BE2C (cell line): Measurements from ENCODE around the gene TECPR2.

Experiments
- DNase-seq: peaks from one replicate; pipeline ENCODE4 v3.0.0-alpha.2; 2020
- H3K27me3 ChIP-seq: fragments of 250-450 bp; sonication (Bioruptor Pico); 2 replicates; pipeline ENCODE4 v1.5.1; 2020; ENCODE audit warnings: mild to moderate bottlenecking
- H3K36me3 ChIP-seq: fragments of 250-450 bp; sonication (Bioruptor Pico); 2 replicates; pipeline ENCODE4 v1.5.1; 2020; ENCODE audit warnings: mild to moderate bottlenecking
- H3K4me1 ChIP-seq: fragments of 250-450 bp; sonication (Bioruptor Pico); 2 replicates; pipeline ENCODE4 v1.5.1; 2020
- H3K4me3 ChIP-seq: 2 replicates; pipeline ENCODE4 v1.5.1; 2011; ENCODE audit warnings: low read depth, low read length
- H3K9me3 ChIP-seq: fragments of 250-450 bp; sonication (Bioruptor Pico); 2 replicates; pipeline ENCODE4 v1.5.1; 2020
- CTCF ChIP-seq: IDR thresholded peaks from 2 replicates; pipeline ENCODE4 v1.5.1; 2012; ENCODE audit warnings: mild to moderate bottlenecking, low read depth, low read length

TECPR2 gene

GRCh38 chr14:102505000-102505619, 142.4 kb downstream of the TECPR2 start:
- no peak for DNase-seq
- Histone ChIP-seq H3K4me3 (no peak overlapping the region), H3K36me3 (no peaks in the 10 kb centered on the region; the same call in 1 of the 2 replicates), H3K27me3 (no peaks in the 10 kb centered on the region), H3K9me3 (no peaks in the 10 kb centered on the region), H3K4me1 (peaks cover 3% of the 10 kb centered on the region)
- no peak for TF ChIP-seq CTCF

- TF ChIP-seq CTCF, result no peak
- Histone ChIP-seq H3K36me3 (no peaks in the 10 kb centered on the region; the same call in 1 of the 2 replicates), H3K27me3 (no peaks in the 10 kb centered on the region), H3K4me3 (no peak overlapping the region), H3K9me3 (no peaks in the 10 kb centered on the region), H3K4me1 (peaks cover 6% of the 10 kb centered on the region)
- DNase-seq, result no peak
These were observed 143.3 kb downstream of the TECPR2 start for GRCh38 chr14:102505775-102506625.

GRCh38 chr14:102506626-102506925, 143.8 kb downstream of the TECPR2 start:
- Histone ChIP-seq H3K27me3 (no peaks in the 10 kb centered on the region), H3K9me3 (no peaks in the 10 kb centered on the region), H3K4me1 (peaks cover 6% of the 10 kb centered on the region), H3K4me3 (no peak overlapping the region), H3K36me3 (no peaks in the 10 kb centered on the region; the same call in 1 of the 2 replicates)
- no peak for DNase-seq
- TF ChIP-seq CTCF, result no peak

- DNase-seq, result no peak
- no peak for TF ChIP-seq CTCF
- H3K9me3 ChIP-seq, result no peaks in the 10 kb centered on the region
- no peak overlapping the region for H3K4me3 ChIP-seq
- no peaks in the 10 kb centered on the region; the same call in 1 of the 2 replicates for H3K36me3 ChIP-seq
- peaks cover 6% of the 10 kb centered on the region for H3K4me1 ChIP-seq
- H3K27me3 ChIP-seq, result no peaks in the 10 kb centered on the region
These were observed 144.5 kb downstream of the TECPR2 start for GRCh38 chr14:102507081-102507856.

GRCh38 chr14:102507857-102508312, 145.1 kb downstream of the TECPR2 start:
- no peak for DNase-seq
- no peaks in the 10 kb centered on the region; the same call in 1 of the 2 replicates for H3K36me3 ChIP-seq
- TF ChIP-seq CTCF, result 0 out of 2 replicates have a peak, but pooled peaks have one; percentile 4
- no peaks in the 10 kb centered on the region for H3K27me3 ChIP-seq
- peaks cover 6% of the 10 kb centered on the region for H3K4me1 ChIP-seq
- no peak overlapping the region for H3K4me3 ChIP-seq
- no peaks in the 10 kb centered on the region for H3K9me3 ChIP-seq
